ENCODE results near the gene B3GAT3.
"Not testable (repeated sequence)": the region's sequence is repeated elsewhere in the genome, so short reads cannot be mapped to it uniquely, and the experiment has no call there.

B3GAT3 gene

GRCh38 chr11:62621567-62622470, at the start of gene B3GAT3:
B3GAT3 (minus strand) TSS chr11:62621986; CDS start chr11:62621947, 39 bp downstream.
- peak; percentile 98 for DNase-seq

GRCh38 chr11:62671236-62671607, 49.4 kb upstream of the B3GAT3 start:
- DNase-seq = no peak

GRCh38 chr11:62669420-62670161, 47.8 kb upstream of the B3GAT3 start:
- no peak for DNase-seq

GRCh38 chr11:62667460-62667859, 45.7 kb upstream of the B3GAT3 start:
- no peak for DNase-seq

GRCh38 chr11:62666259-62666926, 44.6 kb upstream of the B3GAT3 start:
- peak; percentile 75 for DNase-seq

- peak; percentile 87 for DNase-seq
These were observed 43.9 kb upstream of the B3GAT3 start for GRCh38 chr11:62665599-62666258.

- DNase-seq = peak; percentile 99
These were observed 43.4 kb upstream of the B3GAT3 start, which contains the start of the genes C11orf98 and CSKMT for GRCh38 chr11:62665075-62665598. C11orf98 (minus strand) TSS chr11:62665210; CDS start chr11:62665169, 41 bp downstream. CSKMT (plus strand) TSS chr11:62665312; CDS start chr11:62665880, 568 bp downstream.

GRCh38 chr11:62664405-62665074, 42.8 kb upstream of the B3GAT3 start:
- no peak for DNase-seq

GRCh38 chr11:62656796-62657429, 35.1 kb upstream of the B3GAT3 start:
- DNase-seq = no peak

- DNase-seq = no peak
These were observed 32.5 kb upstream of the B3GAT3 start for GRCh38 chr11:62654297-62654696.

GRCh38 chr11:62652161-62653006, 30.6 kb upstream of the B3GAT3 start:
- DNase-seq = no peak

GRCh38 chr11:62650283-62650682, 28.5 kb upstream of the B3GAT3 start:
- DNase-seq = not testable (repeated sequence)

GRCh38 chr11:62649486-62649885, 27.7 kb upstream of the B3GAT3 start:
- DNase-seq = no peak

- DNase-seq = no peak
These were observed 27.2 kb upstream of the B3GAT3 start for GRCh38 chr11:62648967-62649364.

- DNase-seq = no peak
These were observed 26.6 kb upstream of the B3GAT3 start for GRCh38 chr11:62648185-62648966.

- no peak for DNase-seq
These were observed 25.8 kb upstream of the B3GAT3 start for GRCh38 chr11:62647609-62648005.

- DNase-seq = no peak
These were observed 25.2 kb upstream of the B3GAT3 start for GRCh38 chr11:62646825-62647608.

Measured in activated CD8-positive, alpha-beta memory T cell treated with anti-CD3 and anti-CD28 coated beads, Interleukin-2, amount 50 U/mL, for 48 hours (primary cell).